Measurements from ENCODE around the gene ZNF827. TPM values are rescaled to one million over a fixed set of nuclear protein-coding genes. Genes with fewer than 3 reads are reported as not detected.

ZNF827 gene
- total RNA-seq, 1 donor from 2014 or later = 19.0 TPM

GRCh38 chr4:145859926-145860325 lies 78.7 kb downstream of the ZNF827 start:
- no peak for DNase-seq
- no peak for TF ChIP-seq CTCF (IDR thresholded peaks at IDR 0.05; ENCODE audit: borderline replicate concordance)
- intact Hi-C loops (cut with micrococcal nuclease) = no loop called here
- no peak overlapping the region for H3K4me3 ChIP-seq
- H3K36me3 ChIP-seq = no peaks in the 10 kb centered on the region
- no peaks in the 10 kb centered on the region for H3K9me3 ChIP-seq (replicated peaks)
- H3K4me1 ChIP-seq = peaks cover 1% of the 10 kb centered on the region
- no peaks in the 10 kb centered on the region for H3K27me3 ChIP-seq (ENCODE audit: low read depth)
- no peak overlapping the region for H3K27ac ChIP-seq (replicated peaks)

GRCh38 chr4:145859426-145859825 lies 79.2 kb downstream of the ZNF827 start:
- Histone ChIP-seq H3K4me1 (no peaks in the 10 kb centered on the region), H3K27ac (replicated peaks) (no peak overlapping the region), H3K4me3 (no peak overlapping the region), H3K9me3 (replicated peaks) (no peaks in the 10 kb centered on the region), H3K27me3 (ENCODE audit: low read depth) (no peaks in the 10 kb centered on the region), H3K36me3 (no peaks in the 10 kb centered on the region)
- TF ChIP-seq CTCF (IDR thresholded peaks at IDR 0.05; ENCODE audit: borderline replicate concordance) = no peak
- intact Hi-C loops (cut with micrococcal nuclease) = no loop called here
- DNase-seq = no peak

- no peak for DNase-seq
- Histone ChIP-seq H3K9me3 (replicated peaks) (no peaks in the 10 kb centered on the region), H3K4me3 (no peak overlapping the region), H3K36me3 (no peaks in the 10 kb centered on the region), H3K27me3 (ENCODE audit: low read depth) (no peaks in the 10 kb centered on the region), H3K4me1 (peaks cover 21% of the 10 kb centered on the region), H3K27ac (replicated peaks) (peak overlapping the region; percentile 7)
- intact Hi-C loops (cut with micrococcal nuclease) = no loop called here
- no peak for TF ChIP-seq CTCF (IDR thresholded peaks at IDR 0.05; ENCODE audit: borderline replicate concordance)
Observed at GRCh38 chr4:145852256-145852839, 86.3 kb downstream of the ZNF827 start.

GRCh38 chr4:145851511-145852201 lies 87.0 kb downstream of the ZNF827 start:
- intact Hi-C loops (cut with micrococcal nuclease) = no loop called here
- Histone ChIP-seq H3K9me3 (replicated peaks) (no peaks in the 10 kb centered on the region), H3K36me3 (no peaks in the 10 kb centered on the region), H3K4me1 (peaks cover 21% of the 10 kb centered on the region), H3K4me3 (no peak overlapping the region), H3K27ac (replicated peaks) (peak overlapping the region; percentile 7), H3K27me3 (ENCODE audit: low read depth) (no peaks in the 10 kb centered on the region)
- no peak for TF ChIP-seq CTCF (IDR thresholded peaks at IDR 0.05; ENCODE audit: borderline replicate concordance)
- DNase-seq = no peak

- no peak for DNase-seq
- H3K4me3 ChIP-seq = no peak overlapping the region
- intact Hi-C loops (cut with micrococcal nuclease) = no loop called here
- peaks cover 25% of the 10 kb centered on the region for H3K4me1 ChIP-seq
- peaks cover 11% of the 10 kb centered on the region for H3K36me3 ChIP-seq
- H3K27ac ChIP-seq (replicated peaks) = no peak overlapping the region
- TF ChIP-seq CTCF (IDR thresholded peaks at IDR 0.05; ENCODE audit: borderline replicate concordance) = no peak
- H3K9me3 ChIP-seq (replicated peaks) = no peaks in the 10 kb centered on the region
- H3K27me3 ChIP-seq (ENCODE audit: low read depth) = no peaks in the 10 kb centered on the region
Observed at GRCh38 chr4:145847764-145848163, 90.9 kb downstream of the ZNF827 start.
